ENCODE results near the gene SH2D1B. TPM values are rescaled to one million over a fixed set of nuclear protein-coding genes. Genes with fewer than 3 reads are reported as not detected.

The SH2D1B gene
- total RNA-seq, 1 donor from 2014 or later: not detected

- Histone ChIP-seq H3K27me3 (ENCODE audit: insufficient read depth, low read length) (no peaks in the 10 kb centered on the region), H3K79me2 (ENCODE audit: insufficient read depth, low read length) (no peaks in the 10 kb centered on the region), H3K36me3 (ENCODE audit: insufficient read depth, low read length) (no peaks in the 10 kb centered on the region), H3K4me3 (ENCODE audit: insufficient read depth, low read depth, low read length) (no peak overlapping the region), H3K4me2 (ENCODE audit: low read length) (no peak overlapping the region), H3K9me3 (ENCODE audit: insufficient read depth, low read depth, low read length) (no peaks in the 10 kb centered on the region), H4K20me1 (ENCODE audit: insufficient read depth, low read length) (no peaks in the 10 kb centered on the region), H3K9ac (ENCODE audit: low read length) (no peak overlapping the region), H2AFZ (ENCODE audit: low read depth, low read length) (no peak overlapping the region), H3K4me1 (ENCODE audit: insufficient read depth, low read length) (peaks cover 9% of the 10 kb centered on the region), H3K27ac (ENCODE audit: low read depth, low read length) (no peak overlapping the region)
- DNase-seq (ENCODE audit: low read depth) (no peak), FAIRE-seq (no peak)
- Mint-ChIP-seq H3K27me3 (ENCODE audit: low read depth, unreplicated experiment) (peaks cover 6% of the 10 kb centered on the region), H3K27ac (ENCODE audit: unreplicated experiment) (no peak overlapping the region), H3K36me3 (ENCODE audit: low read depth, unreplicated experiment) (peaks cover 2% of the 10 kb centered on the region), H3K9me3 (ENCODE audit: unreplicated experiment) (no peaks in the 10 kb centered on the region), H3K4me3 (ENCODE audit: unreplicated experiment) (no peak overlapping the region), H3K4me1 (ENCODE audit: low read depth, unreplicated experiment) (peaks cover 3% of the 10 kb centered on the region)
- TF ChIP-seq EZH2 (IDR thresholded peaks at IDR 0.05; ENCODE audit: insufficient read depth, low read length): no peak
- TF ChIP-seq, protein P1, sequence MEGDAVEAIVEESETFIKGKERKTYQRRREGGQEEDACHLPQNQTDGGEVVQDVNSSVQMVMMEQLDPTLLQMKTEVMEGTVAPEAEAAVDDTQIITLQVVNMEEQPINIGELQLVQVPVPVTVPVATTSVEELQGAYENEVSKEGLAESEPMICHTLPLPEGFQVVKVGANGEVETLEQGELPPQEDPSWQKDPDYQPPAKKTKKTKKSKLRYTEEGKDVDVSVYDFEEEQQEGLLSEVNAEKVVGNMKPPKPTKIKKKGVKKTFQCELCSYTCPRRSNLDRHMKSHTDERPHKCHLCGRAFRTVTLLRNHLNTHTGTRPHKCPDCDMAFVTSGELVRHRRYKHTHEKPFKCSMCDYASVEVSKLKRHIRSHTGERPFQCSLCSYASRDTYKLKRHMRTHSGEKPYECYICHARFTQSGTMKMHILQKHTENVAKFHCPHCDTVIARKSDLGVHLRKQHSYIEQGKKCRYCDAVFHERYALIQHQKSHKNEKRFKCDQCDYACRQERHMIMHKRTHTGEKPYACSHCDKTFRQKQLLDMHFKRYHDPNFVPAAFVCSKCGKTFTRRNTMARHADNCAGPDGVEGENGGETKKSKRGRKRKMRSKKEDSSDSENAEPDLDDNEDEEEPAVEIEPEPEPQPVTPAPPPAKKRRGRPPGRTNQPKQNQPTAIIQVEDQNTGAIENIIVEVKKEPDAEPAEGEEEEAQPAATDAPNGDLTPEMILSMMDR (IDR thresholded peaks at IDR 0.05; ENCODE audit: insufficient read depth, low read depth, low read length): no peak
These were observed 45.3 kb downstream of the SH2D1B start for GRCh38 chr1:162366671-162367070.

GRCh38 chr1:162366149-162366548, 45.8 kb downstream of the SH2D1B start:
- Histone ChIP-seq H3K9ac (ENCODE audit: low read length) (no peak overlapping the region), H2AFZ (ENCODE audit: low read depth, low read length) (no peak overlapping the region), H4K20me1 (ENCODE audit: insufficient read depth, low read length) (no peaks in the 10 kb centered on the region), H3K79me2 (ENCODE audit: insufficient read depth, low read length) (no peaks in the 10 kb centered on the region), H3K4me3 (ENCODE audit: insufficient read depth, low read depth, low read length) (no peak overlapping the region), H3K36me3 (ENCODE audit: insufficient read depth, low read length) (no peaks in the 10 kb centered on the region), H3K9me3 (ENCODE audit: insufficient read depth, low read depth, low read length) (no peaks in the 10 kb centered on the region), H3K4me2 (ENCODE audit: low read length) (no peak overlapping the region), H3K27me3 (ENCODE audit: insufficient read depth, low read length) (no peaks in the 10 kb centered on the region), H3K4me1 (ENCODE audit: insufficient read depth, low read length) (peaks cover 8% of the 10 kb centered on the region), H3K27ac (ENCODE audit: low read depth, low read length) (no peak overlapping the region)
- Mint-ChIP-seq H3K4me1 (ENCODE audit: low read depth, unreplicated experiment) (peaks cover 2% of the 10 kb centered on the region), H3K27ac (ENCODE audit: unreplicated experiment) (no peak overlapping the region), H3K27me3 (ENCODE audit: low read depth, unreplicated experiment) (peaks cover 6% of the 10 kb centered on the region), H3K4me3 (ENCODE audit: unreplicated experiment) (no peak overlapping the region), H3K36me3 (ENCODE audit: low read depth, unreplicated experiment) (peaks cover 2% of the 10 kb centered on the region), H3K9me3 (ENCODE audit: unreplicated experiment) (no peaks in the 10 kb centered on the region)
- DNase-seq (ENCODE audit: low read depth): no peak
- no peak for TF ChIP-seq EZH2 (IDR thresholded peaks at IDR 0.05; ENCODE audit: insufficient read depth, low read length)
- TF ChIP-seq, protein P1 (IDR thresholded peaks at IDR 0.05; ENCODE audit: insufficient read depth, low read depth, low read length): no peak
- FAIRE-seq: no peak

DNA sequence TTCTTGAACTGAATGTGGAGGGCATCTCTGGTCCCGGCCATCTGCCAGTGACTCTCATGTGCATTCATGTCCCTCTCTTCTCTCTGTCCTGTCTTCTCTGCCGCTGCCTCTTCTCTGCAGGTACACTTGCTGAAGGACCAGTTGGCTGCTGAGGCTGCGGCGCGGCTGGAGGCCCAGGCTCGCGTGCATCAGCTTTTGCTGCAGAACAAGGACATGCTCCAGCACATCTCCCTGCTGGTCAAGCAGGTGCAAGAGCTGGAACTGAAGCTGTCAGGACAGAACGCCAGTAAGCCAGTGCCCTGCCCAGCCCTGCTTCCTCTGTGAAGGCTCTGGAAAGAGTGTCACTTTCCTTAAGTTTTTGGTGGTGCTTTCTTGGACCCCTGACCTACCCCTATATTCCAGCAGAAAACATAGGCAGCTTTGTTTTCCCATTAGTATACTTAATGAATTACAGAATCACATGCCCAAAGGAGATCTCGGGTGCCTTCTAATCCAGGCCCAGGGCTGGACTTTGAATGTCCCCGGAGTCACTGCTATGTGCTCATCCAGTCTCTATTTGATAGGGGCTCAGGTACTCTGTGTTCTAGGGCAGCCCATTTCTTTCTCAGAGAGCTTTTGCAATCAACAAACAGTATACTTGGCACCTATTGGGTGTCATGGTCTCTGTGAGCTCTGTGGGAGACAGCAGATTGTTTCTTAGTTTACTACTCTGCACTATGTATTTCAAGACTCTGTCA, 46.5 kb downstream of the SH2D1B start:
- H3K27me3 ChIP-seq (ENCODE audit: insufficient read depth, low read length): no peaks in the 10 kb centered on the region
- H3K27ac ChIP-seq (ENCODE audit: low read depth, low read length): no peak overlapping the region
- no peak for TF ChIP-seq EZH2 (IDR thresholded peaks at IDR 0.05; ENCODE audit: insufficient read depth, low read length)
- TF ChIP-seq, protein P1 (IDR thresholded peaks at IDR 0.05; ENCODE audit: insufficient read depth, low read depth, low read length): no peak
- H3K4me3 ChIP-seq (ENCODE audit: insufficient read depth, low read depth, low read length): no peak overlapping the region
- Mint-ChIP-seq H3K9me3 (ENCODE audit: unreplicated experiment) (no peaks in the 10 kb centered on the region), H3K27me3 (ENCODE audit: low read depth, unreplicated experiment) (peaks cover 6% of the 10 kb centered on the region), H3K4me1 (ENCODE audit: low read depth, unreplicated experiment) (peaks cover 2% of the 10 kb centered on the region), H3K27ac (ENCODE audit: unreplicated experiment) (no peak overlapping the region), H3K36me3 (ENCODE audit: low read depth, unreplicated experiment) (peaks cover 2% of the 10 kb centered on the region), H3K4me3 (ENCODE audit: unreplicated experiment) (no peak overlapping the region)
- H3K36me3 ChIP-seq (ENCODE audit: insufficient read depth, low read length): no peaks in the 10 kb centered on the region
- peaks cover 8% of the 10 kb centered on the region for H3K4me1 ChIP-seq (ENCODE audit: insufficient read depth, low read length)
- H3K4me2 ChIP-seq (ENCODE audit: low read length): no peak overlapping the region
- no peaks in the 10 kb centered on the region for H3K79me2 ChIP-seq (ENCODE audit: insufficient read depth, low read length)
- no peak overlapping the region for H2AFZ ChIP-seq (ENCODE audit: low read depth, low read length)
- no peaks in the 10 kb centered on the region for H3K9me3 ChIP-seq (ENCODE audit: insufficient read depth, low read depth, low read length)
- no peak overlapping the region for H3K9ac ChIP-seq (ENCODE audit: low read length)
- FAIRE-seq (no peak), DNase-seq (ENCODE audit: low read depth) (no peak)
- no peaks in the 10 kb centered on the region for H4K20me1 ChIP-seq (ENCODE audit: insufficient read depth, low read length)

Measured in astrocyte (in vitro differentiated cells and primary cell).